ENCODE measurements around the gene SRPX. TPM values are rescaled to one million over a fixed set of nuclear protein-coding genes. Genes with fewer than 3 reads are reported as not detected.

Gene SRPX
- total and polyA plus RNA-seq, 2 experiments from 2014 or later, result 101 to 189 TPM

DNA sequence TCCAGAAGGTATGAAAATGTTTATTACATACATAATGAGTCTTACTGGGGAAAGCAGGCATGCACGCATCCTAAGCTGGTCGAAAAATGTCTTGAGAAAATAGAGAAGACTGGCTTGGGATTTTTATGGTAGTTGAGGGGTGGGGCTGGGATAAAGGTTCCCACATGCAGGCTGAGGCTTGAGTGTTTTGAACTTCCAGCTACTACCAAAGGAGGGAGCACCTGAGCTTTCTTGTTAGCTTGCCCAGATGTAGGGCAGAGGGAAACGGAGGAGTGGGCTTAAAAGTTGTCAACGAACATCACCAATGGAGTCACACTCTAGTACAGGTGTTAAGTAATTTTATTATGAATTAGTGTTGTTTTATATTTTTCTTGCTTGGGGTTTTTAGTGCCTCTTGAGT lies 39.6 kb upstream of the SRPX start:
- Histone ChIP-seq H3K4me1 (ENCODE audit: insufficient read depth) (no peaks in the 10 kb centered on the region), H3K27me3 (no peaks in the 10 kb centered on the region), H3K4me3 (no peak overlapping the region), H3K4me2 (no peak overlapping the region), H3K27ac (no peak overlapping the region), H3K9me3 (ENCODE audit: low read depth) (no peaks in the 10 kb centered on the region), H3K79me2 (no peaks in the 10 kb centered on the region), H3K9me2 (replicated peaks; ENCODE audit: insufficient read depth) (no peaks in the 10 kb centered on the region), H4K20me1 (ENCODE audit: insufficient read depth, poor library complexity, severe bottlenecking) (no peaks in the 10 kb centered on the region), H3K36me3 (replicated peaks; ENCODE audit: insufficient read depth, low read depth) (no peaks in the 10 kb centered on the region), H2AFZ (no peak overlapping the region)
- peak; percentile 46 for DNase-seq (ENCODE audit: low spot score)
- TF ChIP-seq EZH2 (IDR thresholded peaks at IDR 0.05; ENCODE audit: borderline replicate concordance), result no peak
- TF ChIP-seq EZH2phosphoT487 (IDR thresholded peaks at IDR 0.05; ENCODE audit: low read depth, severe bottlenecking, unreplicated experiment), result no peak
- TF ChIP-seq, protein P1, sequence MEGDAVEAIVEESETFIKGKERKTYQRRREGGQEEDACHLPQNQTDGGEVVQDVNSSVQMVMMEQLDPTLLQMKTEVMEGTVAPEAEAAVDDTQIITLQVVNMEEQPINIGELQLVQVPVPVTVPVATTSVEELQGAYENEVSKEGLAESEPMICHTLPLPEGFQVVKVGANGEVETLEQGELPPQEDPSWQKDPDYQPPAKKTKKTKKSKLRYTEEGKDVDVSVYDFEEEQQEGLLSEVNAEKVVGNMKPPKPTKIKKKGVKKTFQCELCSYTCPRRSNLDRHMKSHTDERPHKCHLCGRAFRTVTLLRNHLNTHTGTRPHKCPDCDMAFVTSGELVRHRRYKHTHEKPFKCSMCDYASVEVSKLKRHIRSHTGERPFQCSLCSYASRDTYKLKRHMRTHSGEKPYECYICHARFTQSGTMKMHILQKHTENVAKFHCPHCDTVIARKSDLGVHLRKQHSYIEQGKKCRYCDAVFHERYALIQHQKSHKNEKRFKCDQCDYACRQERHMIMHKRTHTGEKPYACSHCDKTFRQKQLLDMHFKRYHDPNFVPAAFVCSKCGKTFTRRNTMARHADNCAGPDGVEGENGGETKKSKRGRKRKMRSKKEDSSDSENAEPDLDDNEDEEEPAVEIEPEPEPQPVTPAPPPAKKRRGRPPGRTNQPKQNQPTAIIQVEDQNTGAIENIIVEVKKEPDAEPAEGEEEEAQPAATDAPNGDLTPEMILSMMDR (IDR thresholded peaks at IDR 0.05; ENCODE audit: poor library complexity), result peak; percentile 26
- 62% methylated on average over 4 of the region's 4 CpGs for WGBS (ENCODE audit: low lambda C conversion rate, missing lambda C conversion rate)

DNA sequence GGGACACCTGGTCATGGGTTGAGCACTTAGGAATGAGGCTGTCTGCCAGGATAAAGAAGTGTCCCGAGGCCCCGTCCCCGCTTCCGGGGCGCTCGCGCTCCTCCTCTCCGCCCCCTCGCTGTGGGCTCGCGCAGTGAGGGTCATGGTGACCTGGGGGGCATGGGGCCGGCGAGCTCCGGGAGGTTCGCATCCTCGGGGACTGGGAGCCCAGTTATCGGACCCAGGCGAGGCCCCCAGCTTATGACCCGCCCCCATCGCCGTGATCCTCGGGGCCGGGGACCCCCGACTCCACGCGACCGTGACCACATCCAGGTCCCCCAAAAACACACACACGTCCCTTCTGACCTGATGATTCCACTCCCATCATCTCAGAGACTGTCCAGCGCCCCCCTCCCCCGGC lies 35.3 kb upstream of the SRPX start:
- Histone ChIP-seq H2AFZ (no peak overlapping the region), H3K9me3 (ENCODE audit: low read depth) (no peaks in the 10 kb centered on the region), H3K9me2 (replicated peaks; ENCODE audit: insufficient read depth) (no peaks in the 10 kb centered on the region), H3K4me2 (no peak overlapping the region), H3K27ac (no peak overlapping the region), H3K27me3 (no peaks in the 10 kb centered on the region), H3K36me3 (replicated peaks; ENCODE audit: insufficient read depth, low read depth) (no peaks in the 10 kb centered on the region), H3K4me3 (no peak overlapping the region), H3K4me1 (ENCODE audit: insufficient read depth) (no peaks in the 10 kb centered on the region), H4K20me1 (ENCODE audit: insufficient read depth, poor library complexity, severe bottlenecking) (no peaks in the 10 kb centered on the region), H3K79me2 (no peaks in the 10 kb centered on the region)
- WGBS (ENCODE audit: low lambda C conversion rate, missing lambda C conversion rate), result 97% methylated on average over 19 of the region's 30 CpGs
- no peak for DNase-seq (ENCODE audit: low spot score)
- no peak for TF ChIP-seq EZH2 (IDR thresholded peaks at IDR 0.05; ENCODE audit: borderline replicate concordance)
- TF ChIP-seq, protein P1 (IDR thresholded peaks at IDR 0.05; ENCODE audit: poor library complexity), result no peak
- no peak for TF ChIP-seq EZH2phosphoT487 (IDR thresholded peaks at IDR 0.05; ENCODE audit: low read depth, severe bottlenecking, unreplicated experiment)

DNA sequence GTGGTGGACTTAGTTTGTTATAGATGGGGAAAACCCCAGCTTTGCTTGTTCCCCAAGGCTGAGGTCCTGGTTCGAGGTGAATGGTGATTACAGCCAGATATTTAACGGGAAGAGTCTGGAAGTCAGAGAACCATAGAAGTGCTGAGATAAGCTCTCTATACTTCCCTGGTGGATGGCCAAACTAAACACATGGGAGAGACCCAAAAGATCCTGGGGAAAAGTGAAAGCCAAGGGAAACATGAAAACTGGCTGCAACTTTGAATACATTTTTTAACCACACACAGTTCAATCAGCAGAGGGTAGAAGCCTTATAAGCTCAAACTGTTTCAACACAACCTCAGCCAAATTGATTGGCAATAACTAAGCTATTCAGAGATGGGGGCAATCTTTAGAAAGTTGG lies 29.3 kb upstream of the SRPX start:
- no peak overlapping the region for H3K4me3 ChIP-seq
- no peaks in the 10 kb centered on the region for H3K9me3 ChIP-seq (ENCODE audit: low read depth)
- no peaks in the 10 kb centered on the region for H3K27me3 ChIP-seq
- DNase-seq (ENCODE audit: low spot score), result no peak
- TF ChIP-seq, protein P1 (IDR thresholded peaks at IDR 0.05; ENCODE audit: poor library complexity), result no peak
- no peak overlapping the region for H2AFZ ChIP-seq
- WGBS (ENCODE audit: low lambda C conversion rate, missing lambda C conversion rate), result 47% methylated on average over 2 of the region's 2 CpGs
- H3K4me1 ChIP-seq (ENCODE audit: insufficient read depth), result no peaks in the 10 kb centered on the region
- H3K36me3 ChIP-seq (replicated peaks; ENCODE audit: insufficient read depth, low read depth), result no peaks in the 10 kb centered on the region
- H3K4me2 ChIP-seq, result no peak overlapping the region
- H3K9me2 ChIP-seq (replicated peaks; ENCODE audit: insufficient read depth), result no peaks in the 10 kb centered on the region
- no peaks in the 10 kb centered on the region for H4K20me1 ChIP-seq (ENCODE audit: insufficient read depth, poor library complexity, severe bottlenecking)
- no peak overlapping the region for H3K27ac ChIP-seq
- H3K79me2 ChIP-seq, result no peaks in the 10 kb centered on the region

DNA sequence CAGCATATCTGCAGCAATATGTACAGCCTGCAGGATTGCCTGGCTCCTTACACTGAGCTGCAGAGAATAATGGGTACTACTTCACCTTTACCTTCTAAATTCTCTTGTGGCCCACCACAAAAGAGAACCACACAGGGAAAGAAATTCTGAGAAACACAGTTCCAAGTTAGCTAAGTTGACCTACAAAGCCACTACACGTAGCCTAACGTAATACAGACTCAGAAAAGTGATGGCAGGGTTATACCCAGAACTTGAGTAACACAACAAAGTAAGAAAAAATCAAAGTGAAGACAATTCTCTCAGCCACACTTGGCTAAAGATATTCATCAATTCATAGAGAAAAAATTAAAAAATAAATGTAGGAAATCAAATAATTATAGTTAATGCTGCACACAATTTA lies 26.4 kb upstream of the SRPX start:
- Histone ChIP-seq H3K9me3 (ENCODE audit: low read depth) (no peaks in the 10 kb centered on the region), H4K20me1 (ENCODE audit: insufficient read depth, poor library complexity, severe bottlenecking) (no peaks in the 10 kb centered on the region), H3K36me3 (replicated peaks; ENCODE audit: insufficient read depth, low read depth) (no peaks in the 10 kb centered on the region), H3K4me3 (no peak overlapping the region), H3K4me1 (ENCODE audit: insufficient read depth) (no peaks in the 10 kb centered on the region), H2AFZ (no peak overlapping the region), H3K79me2 (no peaks in the 10 kb centered on the region), H3K9me2 (replicated peaks; ENCODE audit: insufficient read depth) (no peaks in the 10 kb centered on the region), H3K27ac (no peak overlapping the region), H3K27me3 (no peaks in the 10 kb centered on the region), H3K4me2 (no peak overlapping the region)
- TF ChIP-seq, protein P1 (IDR thresholded peaks at IDR 0.05; ENCODE audit: poor library complexity), result no peak
- no peak for TF ChIP-seq EZH2 (IDR thresholded peaks at IDR 0.05; ENCODE audit: borderline replicate concordance)
- TF ChIP-seq EZH2phosphoT487 (IDR thresholded peaks at IDR 0.05; ENCODE audit: low read depth, severe bottlenecking, unreplicated experiment), result no peak
- DNase-seq (ENCODE audit: low spot score), result no peak
- 77% methylated on average over 2 of the region's 2 CpGs for WGBS (ENCODE audit: low lambda C conversion rate, missing lambda C conversion rate)
